CD1c-positive myeloid dendritic cell (primary cell): ENCODE results near the gene C1QL2.

ENCODE experiments used
- DNase-seq: peaks from one replicate; pipeline ENCODE4 v3.0.0-alpha.2; 2016; ENCODE audit errors: extremely low spot score

C1QL2 gene

GRCh38 chr2:119137502-119137901, 21.0 kb downstream of the C1QL2 start:
- no peak for DNase-seq

GRCh38 chr2:119136872-119137271, 21.7 kb downstream of the C1QL2 start:
- DNase-seq = no peak

GRCh38 chr2:119136093-119136492, 22.5 kb downstream of the C1QL2 start:
- no peak for DNase-seq

- DNase-seq = no peak
Observed at GRCh38 chr2:119134775-119135174, 23.8 kb downstream of the C1QL2 start.

GRCh38 chr2:119126650-119127049, 31.9 kb downstream of the C1QL2 start:
- DNase-seq = peak; percentile 44

- no peak for DNase-seq
Observed at GRCh38 chr2:119123389-119123788, 35.2 kb downstream of the C1QL2 start.

GRCh38 chr2:119122663-119123062, 35.9 kb downstream of the C1QL2 start:
- no peak for DNase-seq

GRCh38 chr2:119119999-119120756, 38.4 kb downstream of the C1QL2 start:
- DNase-seq = no peak

GRCh38 chr2:119119076-119119785, 39.3 kb downstream of the C1QL2 start:
- no peak for DNase-seq

GRCh38 chr2:119117891-119118882, 40.4 kb downstream of the C1QL2 start:
- no peak for DNase-seq

- no peak for DNase-seq
Observed at GRCh38 chr2:119117408-119117807, 41.1 kb downstream of the C1QL2 start.

GRCh38 chr2:119116411-119117295, 41.9 kb downstream of the C1QL2 start:
- no peak for DNase-seq

- no peak for DNase-seq
Observed at GRCh38 chr2:119114266-119114665, 44.3 kb downstream of the C1QL2 start.

GRCh38 chr2:119113489-119113770, 45.1 kb downstream of the C1QL2 start:
- DNase-seq = no peak

GRCh38 chr2:119112770-119113488, 45.6 kb downstream of the C1QL2 start:
- no peak for DNase-seq

- no peak for DNase-seq
Observed at GRCh38 chr2:119112230-119112629, 46.3 kb downstream of the C1QL2 start.

- DNase-seq = peak; percentile 46
Observed at GRCh38 chr2:119111115-119111975, 47.2 kb downstream of the C1QL2 start.

GRCh38 chr2:119109866-119110265, 48.7 kb downstream of the C1QL2 start:
- no peak for DNase-seq

- DNase-seq = no peak
Observed at GRCh38 chr2:119108186-119108585, 50.4 kb downstream of the C1QL2 start.
